ENCODE measurements around the gene PCDHGA3. TPM values are rescaled to one million over a fixed set of nuclear protein-coding genes. Genes with fewer than 3 reads are reported as not detected.

Gene PCDHGA3
- total RNA-seq, 3 donors from 2014 or later (not counting 1 experiment from before 2014, with no cell fraction given) = not detected

- intact Hi-C loops (cut with micrococcal nuclease) = no loop called here
- H3K4me1 ChIP-seq (ENCODE audit: control insufficient read depth, insufficient read depth, low read length) = no peaks in the 10 kb centered on the region
- Mint-ChIP-seq H3K4me1 (peaks cover 5% of the 10 kb centered on the region in 2 donors), H3K9me3 (peaks cover 4 to 10% of the 10 kb centered on the region in 2 donors), H3K27me3 (ENCODE audit: low read depth in 2 of 2) (peaks cover 59 to 80% of the 10 kb centered on the region in 2 donors), H3K4me3 (no peak overlapping the region), H3K36me3 (peaks cover 43% of the 10 kb centered on the region), H3K27ac (no peak overlapping the region)
- H3K27me3 ChIP-seq (ENCODE audit: control insufficient read depth, insufficient read depth, low read length) = peaks cover 63% of the 10 kb centered on the region
- no peak overlapping the region for H3K4me3 ChIP-seq (ENCODE audit: low read length)
- peaks cover 40% of the 10 kb centered on the region for H3K9me3 ChIP-seq (ENCODE audit: control insufficient read depth, insufficient read depth, low read length)
- H3K36me3 ChIP-seq (ENCODE audit: control insufficient read depth, insufficient read depth, low read length) = no peaks in the 10 kb centered on the region
- 46% methylated on average over 13 of the region's 15 CpGs for WGBS (ENCODE audit: insufficient coverage)
- H3K27ac ChIP-seq (ENCODE audit: low read length) = no peak overlapping the region
- TF ChIP-seq CTCF (IDR thresholded peaks at IDR 0.05) = no peak
- ATAC-seq (no peak), DNase-seq (no peak)
These were observed 17.1 kb downstream of the PCDHGA3 start for GRCh38 chr5:141360685-141361084.

- Histone ChIP-seq H3K27me3 (ENCODE audit: control insufficient read depth, insufficient read depth, low read length) (peaks cover 65% of the 10 kb centered on the region), H3K9me3 (ENCODE audit: control insufficient read depth, insufficient read depth, low read length) (peaks cover 47% of the 10 kb centered on the region), H3K4me1 (ENCODE audit: control insufficient read depth, insufficient read depth, low read length) (no peaks in the 10 kb centered on the region), H3K27ac (ENCODE audit: low read length) (no peak overlapping the region), H3K4me3 (ENCODE audit: low read length) (no peak overlapping the region), H3K36me3 (ENCODE audit: control insufficient read depth, insufficient read depth, low read length) (no peaks in the 10 kb centered on the region)
- peaks cover 4 to 10% of the 10 kb centered on the region in 2 donors for H3K9me3 Mint-ChIP-seq
- H3K4me1 Mint-ChIP-seq = peaks cover 5% of the 10 kb centered on the region in 2 donors
- peaks cover 57 to 82% of the 10 kb centered on the region in 2 donors for H3K27me3 Mint-ChIP-seq (ENCODE audit: low read depth in 2 of 2)
- intact Hi-C loops (cut with micrococcal nuclease) = no loop called here
- H3K36me3 Mint-ChIP-seq = peaks cover 43% of the 10 kb centered on the region
- no peak overlapping the region for H3K27ac Mint-ChIP-seq
- no peak for ATAC-seq
- no peak overlapping the region for H3K4me3 Mint-ChIP-seq
- no peak for DNase-seq
- TF ChIP-seq CTCF (IDR thresholded peaks at IDR 0.05) = no peak
These were observed 19.1 kb downstream of the PCDHGA3 start for GRCh38 chr5:141362719-141363118.

GRCh38 chr5:141363952-141364660, 20.5 kb downstream of the PCDHGA3 start, which contains the start of gene PCDHGA5:
TSS of gene PCDHGA5 (plus strand) at chr5:141364162. CDS start at chr5:141364331, 169 bp downstream.
- H3K4me3 ChIP-seq (ENCODE audit: low read length) = no peak within 1 kb of the TSS
- Mint-ChIP-seq H3K4me1 (peaks cover 5% of the 10 kb centered on the region in 2 donors), H3K4me3 (no peak within 1 kb of the TSS), H3K27ac (no peak within 1 kb of the TSS), H3K27me3 (ENCODE audit: low read depth in 2 of 2) (peaks cover 61 to 88% of the 10 kb centered on the region in 2 donors), H3K9me3 (peaks cover 5 to 10% of the 10 kb centered on the region in 2 donors), H3K36me3 (peaks cover 36% of the 10 kb centered on the region)
- no peaks in the 10 kb centered on the region for H3K36me3 ChIP-seq (ENCODE audit: control insufficient read depth, insufficient read depth, low read length)
- peaks cover 47% of the 10 kb centered on the region for H3K9me3 ChIP-seq (ENCODE audit: control insufficient read depth, insufficient read depth, low read length)
- peaks cover 69% of the 10 kb centered on the region for H3K27me3 ChIP-seq (ENCODE audit: control insufficient read depth, insufficient read depth, low read length)
- no peak within 1 kb of the TSS for H3K27ac ChIP-seq (ENCODE audit: low read length)
- DNase-seq = no peak
- H3K4me1 ChIP-seq (ENCODE audit: control insufficient read depth, insufficient read depth, low read length) = no peaks in the 10 kb centered on the region
- no peak for ATAC-seq
- WGBS (ENCODE audit: insufficient coverage) = 31% methylated on average over 32 of the region's 34 CpGs
- intact Hi-C loops (cut with micrococcal nuclease) = no loop called here
- no peak for TF ChIP-seq CTCF (IDR thresholded peaks at IDR 0.05)

All from natural killer cell (primary cell).